Muscle of leg (tissue), 11 donors: ENCODE measurements around the gene GRIP2. TPM values are rescaled to one million over a fixed set of nuclear protein-coding genes. Genes with fewer than 3 reads are reported as not detected.

Experiments
- DNase-seq: peaks from one replicate; pipeline ENCODE4 v3.0.0; 2013
- H3K27ac ChIP-seq: one replicate; pipeline ENCODE4 v1.5.1; 2013; ENCODE audit warnings: mild to moderate bottlenecking, low read length, control low read depth
- H3K27me3 ChIP-seq: one replicate; pipeline ENCODE4 v1.6.1; 2013; ENCODE audit warnings: low read length; ENCODE audit not compliant: control insufficient read depth, insufficient read depth
- H3K36me3 ChIP-seq: one replicate; pipeline ENCODE4 v1.6.1; 2013; ENCODE audit warnings: low read length; ENCODE audit not compliant: control insufficient read depth, insufficient read depth
- H3K4me1 ChIP-seq: one replicate; pipeline ENCODE4 v1.6.1; 2013; ENCODE audit warnings: low read length; ENCODE audit not compliant: control insufficient read depth, insufficient read depth
- H3K4me3 ChIP-seq: one replicate; pipeline ENCODE4 v1.5.1; 2013; ENCODE audit warnings: low read length, control low read depth
- H3K9me3 ChIP-seq: replicated peaks from 2 replicates; pipeline ENCODE4 v1.6.1; 2013; ENCODE audit warnings: low read depth, low read length; ENCODE audit not compliant: control insufficient read depth
- WGBS: methylation state at CpG from one replicate; pipeline ENCODE4 v1.1.5; 2013; ENCODE audit warnings: missing lambda C conversion rate; ENCODE audit not compliant: insufficient coverage; 5-methylcytosine and 5-hydroxymethylcytosine counted together
- polyA plus RNA-seq, 8 donors: library from polyadenylated mRNA; unstranded; fragments of 120-200 nt; gene quantifications; one replicate each; pipeline versions ENCODE4 v1.2.1 to v1.2.3, GENCODE V29; 2013; ENCODE audit warnings: inconsistent platforms in 1 of 8, low replicate concordance in 1 of 8; ENCODE audit not compliant: insufficient read length in 8 of 8, insufficient read depth in 1 of 8
- total RNA-seq: library from RNA; stranded (reverse); fragments of 120-200 nt; gene quantifications from one replicate; pipeline ENCODE4 v1.2.4, GENCODE V29; 2013

The GRIP2 gene
- total and polyA plus RNA-seq, 9 donors = 9.7 to 33.4 (median 19.2) TPM

- 46% methylated on average over 2 of the region's 3 CpGs for WGBS
- no peaks in the 10 kb centered on the region for H3K9me3 ChIP-seq
- DNase-seq = no peak
- H3K27me3 ChIP-seq = no peaks in the 10 kb centered on the region
- H3K4me3 ChIP-seq = no peak overlapping the region
- H3K27ac ChIP-seq = no peak overlapping the region
- H3K4me1 ChIP-seq = peaks cover 14% of the 10 kb centered on the region
- no peaks in the 10 kb centered on the region for H3K36me3 ChIP-seq
Measured at GRCh38 chr3:14508505-14508819, 31.7 kb downstream of the GRIP2 start.

DNA sequence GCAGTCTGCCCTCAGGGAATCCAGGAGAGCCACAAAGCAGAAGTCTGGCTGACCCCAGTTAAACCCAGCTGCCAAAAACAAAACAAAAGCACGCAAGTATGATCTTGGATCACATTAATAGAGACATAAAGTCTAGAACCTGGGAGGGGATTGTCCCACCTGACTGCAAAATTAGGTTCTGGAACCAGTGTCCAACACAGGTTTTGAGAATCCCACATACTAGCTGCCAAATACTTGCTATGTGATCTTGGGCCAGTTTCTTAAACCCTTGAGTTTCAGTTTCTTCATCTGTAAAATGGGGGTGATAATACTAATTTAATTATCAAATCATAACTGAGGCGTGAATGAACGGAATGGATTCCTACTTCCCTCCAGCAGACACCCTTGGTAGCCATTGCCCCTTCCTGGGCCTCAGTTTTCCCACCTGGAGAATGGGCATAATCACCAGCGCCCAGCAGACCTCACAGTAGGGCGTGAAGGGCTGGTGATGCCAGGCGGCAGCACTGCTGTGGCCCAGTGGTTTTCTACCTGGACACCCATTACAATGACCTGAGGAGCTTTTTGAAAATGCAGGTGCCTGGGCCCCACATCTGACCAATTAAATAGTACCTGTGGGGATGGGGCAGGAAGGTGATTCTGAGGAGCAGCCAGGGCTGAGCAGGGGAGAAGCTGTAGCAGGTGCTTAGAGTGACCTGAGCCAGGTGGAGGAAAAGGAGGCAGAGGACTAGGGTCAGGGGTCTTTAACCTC is 32.2 kb downstream of the GRIP2 start:
- no peaks in the 10 kb centered on the region for H3K36me3 ChIP-seq
- no peak for DNase-seq

GRCh38 chr3:14507305-14507741 is 32.8 kb downstream of the GRIP2 start:
- H3K9me3 ChIP-seq = peaks cover 6% of the 10 kb centered on the region
- H3K27ac ChIP-seq = no peak overlapping the region
- H3K27me3 ChIP-seq = no peaks in the 10 kb centered on the region
- no peak overlapping the region for H3K4me3 ChIP-seq
- DNase-seq = no peak
- H3K36me3 ChIP-seq = no peaks in the 10 kb centered on the region
- 55% methylated on average over 13 of the region's 13 CpGs for WGBS
- H3K4me1 ChIP-seq = peaks cover 12% of the 10 kb centered on the region

More for the DNA sequence above, 32.2 kb downstream of the GRIP2 start:
- Histone ChIP-seq H3K4me3 (no peak overlapping the region), H3K9me3 (peaks cover 4% of the 10 kb centered on the region), H3K27me3 (no peaks in the 10 kb centered on the region), H3K4me1 (peaks cover 14% of the 10 kb centered on the region), H3K27ac (no peak overlapping the region)
- 96% methylated on average over 3 of the region's 6 CpGs for WGBS

DNA sequence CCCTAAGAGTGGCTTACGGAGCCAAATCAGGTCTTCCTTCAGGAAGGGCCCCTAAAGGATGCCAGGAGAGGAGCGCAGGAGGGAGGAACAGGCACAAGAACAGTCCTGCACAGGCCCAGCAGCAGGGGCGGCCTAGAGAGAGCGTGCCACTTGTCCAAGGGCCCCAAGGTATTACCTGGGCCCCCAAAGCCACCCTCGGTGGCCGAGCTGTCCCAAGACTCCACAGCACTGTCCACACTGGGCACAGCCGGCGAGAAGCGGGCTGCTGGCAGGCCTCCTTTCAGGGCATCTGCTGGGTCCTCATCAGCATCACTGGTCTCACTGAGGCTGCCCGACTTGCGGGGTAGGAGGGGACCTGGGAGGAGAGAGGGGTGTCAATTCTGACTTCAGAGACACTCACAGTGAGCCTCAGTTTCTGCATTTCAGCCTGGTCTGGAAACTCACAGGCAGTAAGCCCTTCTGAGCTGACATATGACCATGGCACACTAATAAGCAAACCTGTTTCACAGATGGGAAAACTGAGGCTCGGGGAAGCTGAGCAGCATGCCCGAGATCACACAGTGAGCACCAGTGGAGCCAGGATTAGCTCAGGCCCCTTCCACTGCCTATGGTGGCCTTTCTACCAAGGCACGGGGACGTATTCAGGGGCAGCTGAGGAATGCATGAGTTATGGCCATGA is 33.4 kb downstream of the GRIP2 start:
- Histone ChIP-seq H3K27me3 (no peaks in the 10 kb centered on the region), H3K4me1 (peaks cover 7% of the 10 kb centered on the region), H3K27ac (no peak overlapping the region), H3K36me3 (no peaks in the 10 kb centered on the region), H3K4me3 (no peak overlapping the region), H3K9me3 (peaks cover 6% of the 10 kb centered on the region)
- 76% methylated on average over 12 of the region's 15 CpGs for WGBS
- no peak for DNase-seq

- H3K27ac ChIP-seq = no peak overlapping the region
- WGBS = 75% methylated on average over 12 of the region's 16 CpGs
Measured at GRCh38 chr3:14505803-14506500, 34.2 kb downstream of the GRIP2 start.

DNA sequence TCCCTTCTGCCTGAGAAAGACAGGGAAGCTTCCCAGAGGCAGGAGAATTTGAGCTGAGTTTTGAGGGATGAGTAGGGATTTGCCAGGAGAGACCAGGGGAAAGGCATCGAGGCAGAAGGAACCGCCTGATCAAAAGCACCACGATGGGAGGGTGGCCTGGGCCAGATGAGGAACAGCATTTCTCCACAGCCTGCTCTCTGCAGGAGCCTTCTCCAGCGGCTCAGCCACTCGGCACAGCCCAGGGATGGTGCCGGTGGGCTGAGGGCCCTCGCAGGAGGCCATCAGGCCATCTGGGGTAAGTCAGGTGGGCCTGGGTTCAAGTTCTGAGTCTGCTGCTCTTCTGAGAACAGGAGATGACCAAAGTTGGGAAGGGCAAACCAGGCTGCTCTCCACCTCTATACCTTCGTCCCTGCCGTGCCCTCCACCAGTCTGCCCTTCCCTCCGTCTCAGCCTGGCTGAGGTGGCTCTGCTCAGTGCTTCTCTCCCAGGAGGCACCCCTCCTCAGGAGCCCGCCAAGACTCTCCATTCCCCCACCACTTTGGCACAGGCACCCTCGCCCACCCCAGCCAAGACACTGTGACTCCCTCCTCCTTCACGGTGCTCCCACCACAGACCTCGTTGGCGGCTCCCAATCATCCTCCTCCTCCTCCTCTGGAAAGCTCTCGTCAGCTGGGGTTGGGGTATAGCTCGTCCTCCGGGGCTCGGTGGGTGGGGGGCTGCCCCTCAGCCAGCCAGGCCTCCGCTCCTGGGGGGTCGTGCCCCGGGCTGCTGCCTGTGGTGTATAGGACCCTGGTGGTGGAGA is 34.9 kb downstream of the GRIP2 start:
- Histone ChIP-seq H3K27me3 (no peaks in the 10 kb centered on the region), H3K4me3 (no peak overlapping the region), H3K27ac (no peak overlapping the region), H3K36me3 (no peaks in the 10 kb centered on the region), H3K4me1 (peaks cover 5% of the 10 kb centered on the region), H3K9me3 (peaks cover 6% of the 10 kb centered on the region)
- 76% methylated on average over 17 of the region's 22 CpGs for WGBS
- no peak for DNase-seq

More at GRCh38 chr3:14505803-14506500, 34.2 kb downstream of the GRIP2 start:
- H3K9me3 ChIP-seq = peaks cover 6% of the 10 kb centered on the region
- no peak overlapping the region for H3K4me3 ChIP-seq
- H3K27me3 ChIP-seq = no peaks in the 10 kb centered on the region
- no peak for DNase-seq
- H3K36me3 ChIP-seq = no peaks in the 10 kb centered on the region
- H3K4me1 ChIP-seq = peaks cover 5% of the 10 kb centered on the region

DNA sequence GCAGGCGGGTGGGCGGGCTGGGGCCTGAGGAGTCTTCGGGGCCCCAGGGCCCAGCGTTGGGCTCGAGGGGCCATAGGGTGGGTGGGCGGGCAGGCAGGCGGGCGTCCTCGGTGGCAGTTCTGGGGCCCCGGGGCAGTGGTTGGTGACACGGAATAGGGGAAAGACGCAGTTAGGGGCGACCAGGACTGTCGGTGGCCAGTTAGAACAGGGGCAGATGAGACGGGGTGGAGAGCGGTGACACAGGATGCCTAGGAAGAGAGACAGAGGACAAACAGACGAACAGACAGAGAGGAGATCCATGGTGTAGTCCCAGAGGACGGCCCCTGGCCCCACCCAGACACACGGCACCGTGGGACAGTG is 36.5 kb downstream of the GRIP2 start:
- peaks cover 4% of the 10 kb centered on the region for H3K36me3 ChIP-seq
- H3K27ac ChIP-seq = no peak overlapping the region
- no peak overlapping the region for H3K4me3 ChIP-seq
- DNase-seq = no peak
- H3K4me1 ChIP-seq = no peaks in the 10 kb centered on the region
- H3K27me3 ChIP-seq = peaks cover 3% of the 10 kb centered on the region
- WGBS = 92% methylated on average over 15 of the region's 20 CpGs
- H3K9me3 ChIP-seq = peaks cover 6% of the 10 kb centered on the region

GRCh38 chr3:14503033-14503705 is 37.0 kb downstream of the GRIP2 start:
- Histone ChIP-seq H3K27me3 (peaks cover 3% of the 10 kb centered on the region), H3K4me1 (no peaks in the 10 kb centered on the region), H3K36me3 (peaks cover 5% of the 10 kb centered on the region), H3K9me3 (peaks cover 6% of the 10 kb centered on the region), H3K4me3 (no peak overlapping the region), H3K27ac (no peak overlapping the region)
- 92% methylated on average over 11 of the region's 12 CpGs for WGBS
- DNase-seq = no peak

GRCh38 chr3:14502472-14502871 is 37.7 kb downstream of the GRIP2 start:
- H3K9me3 ChIP-seq = peaks cover 6% of the 10 kb centered on the region
- no peak overlapping the region for H3K27ac ChIP-seq
- H3K4me3 ChIP-seq = no peak overlapping the region
- H3K27me3 ChIP-seq = peaks cover 3% of the 10 kb centered on the region
- H3K4me1 ChIP-seq = no peaks in the 10 kb centered on the region
- no peak for DNase-seq
- peaks cover 5% of the 10 kb centered on the region for H3K36me3 ChIP-seq
